ENCODE data around the gene FBLN1.

Gene FBLN1

DNA sequence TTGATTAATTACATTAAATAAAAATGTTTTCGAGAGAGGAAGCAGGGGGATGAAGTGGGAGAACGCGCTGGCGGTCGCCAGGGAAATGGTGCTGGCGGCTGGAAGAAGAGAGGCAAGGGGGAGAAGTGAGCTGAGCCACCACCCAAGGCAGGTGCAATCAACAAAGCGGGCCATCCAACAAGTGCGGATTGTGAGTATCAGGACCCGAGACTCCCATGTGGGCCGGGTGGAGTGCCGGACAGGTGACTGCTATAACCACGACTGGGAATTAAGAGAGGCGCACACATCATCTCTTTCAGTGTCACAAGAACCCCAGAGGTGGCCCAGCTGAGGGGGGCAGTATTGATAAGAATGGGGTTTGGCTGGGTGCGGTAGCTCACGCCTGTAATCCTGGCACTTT, 127.8 kb downstream of the FBLN1 start:
- TF ChIP-seq SPI1 (IDR thresholded peaks at IDR 0.05; ENCODE audit: low read depth, low read length): no peak
- TF ChIP-seq PAX5 (IDR thresholded peaks at IDR 0.05; ENCODE audit: insufficient read depth, low read length, severe bottlenecking): no peak
- TF ChIP-seq POU2F2 (IDR thresholded peaks at IDR 0.05; ENCODE audit: low read depth, low read length): no peak
- TF ChIP-seq POLR2AphosphoS5 (IDR thresholded peaks at IDR 0.05; ENCODE audit: low read depth, low read length): no peak
- TF ChIP-seq TAF1 (IDR thresholded peaks at IDR 0.05; ENCODE audit: low read depth, low read length): no peak
- no peak for TF ChIP-seq POLR2A (IDR thresholded peaks at IDR 0.05; ENCODE audit: low read depth, low read length)
- no peak for DNase-seq (ENCODE audit: insufficient read length, low spot score)
- no peak for FAIRE-seq

DNA sequence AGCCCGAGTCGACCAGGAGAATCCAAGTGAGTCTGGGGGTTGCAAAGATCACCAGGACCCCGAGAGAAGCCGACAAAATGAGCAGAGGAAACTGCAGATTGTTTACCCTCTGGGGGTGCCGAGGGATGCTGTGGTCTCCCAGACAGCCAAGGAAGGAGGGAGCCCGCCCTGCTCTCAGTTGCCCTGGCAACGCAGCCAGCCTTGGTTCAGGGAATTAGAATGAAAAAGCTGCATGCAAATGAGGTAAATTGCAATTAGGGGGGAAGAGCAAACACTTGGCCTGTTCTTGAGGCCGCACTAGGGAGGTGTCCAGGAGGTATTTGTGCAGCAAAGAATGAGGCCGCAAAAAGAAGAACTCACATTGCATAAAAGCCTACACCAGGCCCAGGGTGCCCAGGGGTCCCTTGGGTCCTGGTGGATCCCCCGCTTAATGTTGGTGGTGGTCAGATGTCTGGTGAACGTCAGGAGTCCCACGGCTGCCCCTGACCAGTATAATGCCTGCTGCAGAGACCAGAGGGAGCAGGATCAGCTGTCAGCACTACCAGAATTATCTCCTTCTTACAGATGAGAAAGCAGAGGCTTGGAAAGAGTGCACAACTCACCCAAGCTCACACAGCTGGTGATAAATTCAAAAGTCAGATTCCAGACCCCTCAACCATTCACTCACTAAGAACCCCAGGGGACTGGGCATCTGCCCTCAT, 128.6 kb downstream of the FBLN1 start:
- DNase-seq (ENCODE audit: insufficient read length, low spot score) (no peak), FAIRE-seq (no peak)
- TF ChIP-seq POLR2AphosphoS5 (IDR thresholded peaks at IDR 0.05; ENCODE audit: low read depth, low read length) (no peak), PAX5 (IDR thresholded peaks at IDR 0.05; ENCODE audit: insufficient read depth, low read length, severe bottlenecking) (no peak), POU2F2 (IDR thresholded peaks at IDR 0.05; ENCODE audit: low read depth, low read length) (no peak), SPI1 (IDR thresholded peaks at IDR 0.05; ENCODE audit: low read depth, low read length) (no peak), TAF1 (IDR thresholded peaks at IDR 0.05; ENCODE audit: low read depth, low read length) (no peak), POLR2A (IDR thresholded peaks at IDR 0.05; ENCODE audit: low read depth, low read length) (no peak)

DNA sequence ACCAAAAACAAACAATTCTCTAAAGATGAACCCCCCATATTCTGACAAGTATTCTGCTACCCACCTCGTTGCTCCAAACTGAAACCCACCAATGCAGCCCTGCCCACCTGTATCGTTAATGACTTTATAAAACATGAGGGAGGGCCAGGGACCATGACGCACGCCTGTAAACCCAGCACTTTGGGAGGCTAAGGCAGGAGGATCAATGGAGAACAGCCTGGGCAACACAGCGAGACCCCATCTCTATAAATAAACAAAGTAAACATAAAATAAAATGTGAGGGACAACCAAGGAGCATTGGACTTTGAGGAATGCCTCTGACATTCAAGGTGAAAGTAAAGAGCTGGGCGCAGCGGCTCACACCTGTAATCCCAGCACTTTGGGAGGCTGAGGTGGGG, 129.2 kb downstream of the FBLN1 start:
- no peak for TF ChIP-seq POLR2AphosphoS5 (IDR thresholded peaks at IDR 0.05; ENCODE audit: low read depth, low read length)
- TF ChIP-seq POU2F2 (IDR thresholded peaks at IDR 0.05; ENCODE audit: low read depth, low read length): no peak
- TF ChIP-seq SPI1 (IDR thresholded peaks at IDR 0.05; ENCODE audit: low read depth, low read length): no peak
- no peak for TF ChIP-seq PAX5 (IDR thresholded peaks at IDR 0.05; ENCODE audit: insufficient read depth, low read length, severe bottlenecking)
- no peak for TF ChIP-seq POLR2A (IDR thresholded peaks at IDR 0.05; ENCODE audit: low read depth, low read length)
- TF ChIP-seq TAF1 (IDR thresholded peaks at IDR 0.05; ENCODE audit: low read depth, low read length): no peak
- FAIRE-seq (no peak), DNase-seq (ENCODE audit: insufficient read length, low spot score) (no peak)

DNA sequence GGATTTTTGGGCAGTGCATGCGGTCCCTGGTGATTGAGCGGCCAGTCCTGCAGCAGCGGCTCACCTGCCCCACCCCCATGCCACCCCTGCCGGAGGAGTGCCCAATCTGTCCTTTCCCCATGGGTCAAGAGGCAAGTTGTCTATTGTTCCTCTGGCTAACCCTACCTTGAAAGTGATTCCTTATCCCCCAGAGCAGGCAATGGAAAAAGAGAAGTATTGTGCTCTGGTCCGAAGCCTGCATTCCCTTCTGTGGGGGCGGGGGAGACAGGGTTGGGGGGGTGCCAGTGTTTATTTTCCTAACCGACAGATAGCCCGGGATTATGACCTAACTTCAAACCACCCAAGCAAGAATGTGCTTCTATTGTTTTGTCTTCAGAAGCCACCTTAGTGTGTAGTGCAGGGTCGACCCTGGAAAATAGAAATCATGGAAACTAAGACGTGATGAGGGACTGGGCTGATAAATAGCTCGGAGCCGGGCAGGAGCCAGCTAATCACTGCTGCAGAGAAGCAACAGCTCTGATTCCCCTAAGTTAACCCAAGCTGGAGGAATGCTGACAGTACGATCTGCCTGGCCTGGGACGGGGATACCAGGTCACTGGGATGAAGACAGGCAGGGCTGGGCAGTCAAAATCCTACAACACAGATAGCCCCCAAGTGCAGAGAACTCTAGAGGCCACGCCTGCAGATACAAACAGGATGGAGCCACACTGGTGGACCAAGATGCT, 130.3 kb downstream of the FBLN1 start:
- FAIRE-seq (no peak), DNase-seq (ENCODE audit: insufficient read length, low spot score) (no peak)
- TF ChIP-seq POLR2AphosphoS5 (IDR thresholded peaks at IDR 0.05; ENCODE audit: low read depth, low read length): no peak
- TF ChIP-seq PAX5 (IDR thresholded peaks at IDR 0.05; ENCODE audit: insufficient read depth, low read length, severe bottlenecking): no peak
- TF ChIP-seq SPI1 (IDR thresholded peaks at IDR 0.05; ENCODE audit: low read depth, low read length): no peak
- no peak for TF ChIP-seq POU2F2 (IDR thresholded peaks at IDR 0.05; ENCODE audit: low read depth, low read length)
- no peak for TF ChIP-seq POLR2A (IDR thresholded peaks at IDR 0.05; ENCODE audit: low read depth, low read length)
- no peak for TF ChIP-seq TAF1 (IDR thresholded peaks at IDR 0.05; ENCODE audit: low read depth, low read length)

GRCh38 chr22:45636683-45637082, 134.0 kb downstream of the FBLN1 start:
- no peak for FAIRE-seq
- DNase-seq (ENCODE audit: insufficient read length, low spot score): no peak
- TF ChIP-seq POLR2A (IDR thresholded peaks at IDR 0.05; ENCODE audit: low read depth, low read length) (no peak), PAX5 (IDR thresholded peaks at IDR 0.05; ENCODE audit: insufficient read depth, low read length, severe bottlenecking) (no peak), POU2F2 (IDR thresholded peaks at IDR 0.05; ENCODE audit: low read depth, low read length) (no peak), TAF1 (IDR thresholded peaks at IDR 0.05; ENCODE audit: low read depth, low read length) (no peak), POLR2AphosphoS5 (IDR thresholded peaks at IDR 0.05; ENCODE audit: low read depth, low read length) (no peak), SPI1 (IDR thresholded peaks at IDR 0.05; ENCODE audit: low read depth, low read length) (no peak)

DNA sequence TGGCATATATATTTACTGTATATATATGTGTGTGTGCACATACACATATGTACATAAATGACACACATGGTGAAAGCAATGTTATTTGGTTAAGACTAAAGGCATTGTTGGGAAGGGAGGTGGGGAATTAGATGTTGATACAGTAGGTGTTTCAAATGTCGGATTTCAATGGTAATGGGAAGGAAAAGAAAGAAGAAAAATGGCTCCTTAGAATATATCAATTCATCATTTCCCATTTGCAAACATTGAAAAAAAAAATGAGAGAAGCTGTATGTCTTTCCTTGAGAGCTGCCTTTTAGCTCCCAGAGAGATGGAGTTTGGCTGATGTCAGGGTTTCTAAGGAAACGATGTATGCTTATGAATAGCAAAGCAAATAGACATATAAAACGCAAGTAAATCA, 135.5 kb downstream of the FBLN1 start:
- FAIRE-seq (no peak), DNase-seq (ENCODE audit: insufficient read length, low spot score) (no peak)
- no peak for TF ChIP-seq PAX5 (IDR thresholded peaks at IDR 0.05; ENCODE audit: insufficient read depth, low read length, severe bottlenecking)
- TF ChIP-seq POLR2A (IDR thresholded peaks at IDR 0.05; ENCODE audit: low read depth, low read length): no peak
- TF ChIP-seq POU2F2 (IDR thresholded peaks at IDR 0.05; ENCODE audit: low read depth, low read length): no peak
- no peak for TF ChIP-seq TAF1 (IDR thresholded peaks at IDR 0.05; ENCODE audit: low read depth, low read length)
- no peak for TF ChIP-seq SPI1 (IDR thresholded peaks at IDR 0.05; ENCODE audit: low read depth, low read length)
- TF ChIP-seq POLR2AphosphoS5 (IDR thresholded peaks at IDR 0.05; ENCODE audit: low read depth, low read length): no peak

GRCh38 chr22:45638834-45639746, 136.4 kb downstream of the FBLN1 start:
- DNase-seq (ENCODE audit: insufficient read length, low spot score): no peak
- FAIRE-seq: peak; percentile 66
- no peak for TF ChIP-seq POLR2AphosphoS5 (IDR thresholded peaks at IDR 0.05; ENCODE audit: low read depth, low read length)
- no peak for TF ChIP-seq SPI1 (IDR thresholded peaks at IDR 0.05; ENCODE audit: low read depth, low read length)
- TF ChIP-seq POLR2A (IDR thresholded peaks at IDR 0.05; ENCODE audit: low read depth, low read length): no peak
- TF ChIP-seq PAX5 (IDR thresholded peaks at IDR 0.05; ENCODE audit: insufficient read depth, low read length, severe bottlenecking): no peak
- TF ChIP-seq POU2F2 (IDR thresholded peaks at IDR 0.05; ENCODE audit: low read depth, low read length): no peak
- TF ChIP-seq TAF1 (IDR thresholded peaks at IDR 0.05; ENCODE audit: low read depth, low read length): no peak

DNA sequence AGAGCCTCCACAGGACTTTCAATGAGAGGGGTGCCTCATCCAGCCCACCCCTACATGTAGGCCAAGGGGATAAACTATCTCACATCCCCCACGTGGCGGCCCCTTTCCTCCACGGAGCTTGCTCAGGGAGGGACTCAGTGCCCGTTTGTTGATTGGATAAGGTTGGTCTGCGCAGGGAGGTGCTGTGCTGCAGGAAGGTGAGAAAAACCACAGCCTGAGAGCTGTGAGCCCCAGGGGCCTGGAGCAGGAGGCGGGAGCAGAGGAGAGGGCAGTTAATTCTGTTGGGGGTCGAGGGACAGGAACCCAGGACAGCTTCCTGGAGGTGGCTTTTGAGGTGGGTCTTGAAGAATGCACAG, 137.0 kb downstream of the FBLN1 start:
- TF ChIP-seq SPI1 (IDR thresholded peaks at IDR 0.05; ENCODE audit: low read depth, low read length) (no peak), POLR2AphosphoS5 (IDR thresholded peaks at IDR 0.05; ENCODE audit: low read depth, low read length) (no peak), TAF1 (IDR thresholded peaks at IDR 0.05; ENCODE audit: low read depth, low read length) (no peak), POU2F2 (IDR thresholded peaks at IDR 0.05; ENCODE audit: low read depth, low read length) (no peak), POLR2A (IDR thresholded peaks at IDR 0.05; ENCODE audit: low read depth, low read length) (no peak), PAX5 (IDR thresholded peaks at IDR 0.05; ENCODE audit: insufficient read depth, low read length, severe bottlenecking) (no peak)
- DNase-seq (ENCODE audit: insufficient read length, low spot score) (no peak), FAIRE-seq (no peak)

All from GM12891 (cell line).